Esophagus muscularis mucosa (tissue), 3 donors: ENCODE data around the gene NADSYN1.

Source experiments
- CTCF ChIP-seq, 3 experiments: fragments of 200-600 bp in 2 of 3; fragments of 450-650 bp in 1 of 3; sonication (generic) in 2 of 3; IDR thresholded peaks; one replicate each; pipeline ENCODE4 v1.5.1; 2017 to 2019; ENCODE audit warnings: antibody characterized with exemption in 3 of 3, mild to moderate bottlenecking in 2 of 3, moderate library complexity in 1 of 3
- POLR2A ChIP-seq: fragments of 450-650 bp; IDR thresholded peaks from one replicate; pipeline ENCODE4 v1.6.1; 2017; ENCODE audit warnings: antibody characterized with exemption, moderate library complexity, mild to moderate bottlenecking, low read depth

GRCh38 chr11:71425860-71426259, 27.1 kb upstream of the NADSYN1 start:
- TF ChIP-seq CTCF (IDR thresholded peaks at IDR 0.05): no peak
- no peak for TF ChIP-seq POLR2A
